GM20000 (cell line): ENCODE data around the gene HAVCR2.

Source experiments
- DNase-seq: peaks from one replicate; pipeline ENCODE4 v3.0.0; 2012; ENCODE audit warnings: low spot score
- CTCF ChIP-seq: IDR thresholded peaks from 2 replicates; pipeline ENCODE4 v1.5.1; 2012; ENCODE audit warnings: mild to moderate bottlenecking, control low read depth; ENCODE audit errors: extremely low read depth, missing control alignments

The HAVCR2 gene

GRCh38 chr5:157068785-157069184, 40.1 kb downstream of the HAVCR2 start:
- no peak for TF ChIP-seq CTCF
- DNase-seq = no peak

- no peak for TF ChIP-seq CTCF
- no peak for DNase-seq
These were observed 40.5 kb downstream of the HAVCR2 start for GRCh38 chr5:157068339-157068738.

GRCh38 chr5:157067005-157067404, 41.8 kb downstream of the HAVCR2 start:
- TF ChIP-seq CTCF = no peak
- no peak for DNase-seq

GRCh38 chr5:157066080-157066479, 42.8 kb downstream of the HAVCR2 start:
- DNase-seq = no peak
- TF ChIP-seq CTCF = no peak

GRCh38 chr5:157063776-157064430, 44.9 kb downstream of the HAVCR2 start:
- no peak for TF ChIP-seq CTCF
- no peak for DNase-seq

- no peak for TF ChIP-seq CTCF
- DNase-seq = no peak
These were observed 49.0 kb downstream of the HAVCR2 start for GRCh38 chr5:157059891-157060290.

- TF ChIP-seq CTCF = no peak
- no peak for DNase-seq
These were observed 49.7 kb downstream of the HAVCR2 start, which contains the start of gene HAVCR1 for GRCh38 chr5:157059093-157059539. Gene HAVCR1, minus strand, starts transcription at chr5:157059116. Its CDS starts 1,173 bp downstream, at chr5:157057943.
